Cardiac fibroblast (primary cell): ENCODE measurements around the gene STK24.

ENCODE experiments used
- DNase-seq, 2 donors: peaks; one replicate each; pipeline versions ENCODE4 v3.0.0 to v3.0.0-alpha.2; 2010; ENCODE audit warnings: low read depth in 2 of 2
- H3K4me3 ChIP-seq, 2 donors: replicated peaks in 1 of 2; 1 replicate in 1 of 2; 2 replicates in 1 of 2; pipeline ENCODE4 v1.5.1; 2011; ENCODE audit warnings: low read depth in 2 of 2, low read length in 2 of 2, mild to moderate bottlenecking in 2 of 2, moderate library complexity in 1 of 2
- CTCF ChIP-seq: IDR thresholded peaks from one replicate; pipeline ENCODE4 v1.5.1; 2011; ENCODE audit warnings: low read depth, mild to moderate bottlenecking, low read length, inconsistent platforms

Gene STK24

DNA sequence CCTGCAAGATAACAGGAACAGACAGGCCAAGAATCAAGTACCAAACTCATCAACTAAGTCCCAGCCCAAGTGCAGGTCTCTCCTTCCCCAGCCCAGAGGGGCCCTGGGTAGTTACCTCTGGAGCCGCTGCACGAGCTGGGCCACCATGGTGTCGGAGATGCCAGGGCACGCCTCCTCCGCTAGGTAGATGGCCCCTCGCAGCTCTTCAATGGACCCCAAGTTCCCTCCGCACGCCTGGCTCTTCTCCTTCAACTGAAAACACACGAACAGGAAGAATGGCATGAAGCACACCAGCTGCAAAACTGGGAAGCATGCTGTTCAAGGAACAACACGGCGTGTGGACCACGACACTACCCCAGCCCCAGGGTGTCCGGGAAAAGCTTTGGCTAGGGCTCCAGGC, 119.9 kb downstream of the STK24 start:
- no peak overlapping the region for H3K4me3 ChIP-seq
- no peak for DNase-seq

GRCh38 chr13:98456413-98456845, 120.5 kb downstream of the STK24 start:
- no peak for DNase-seq
- no peak for TF ChIP-seq CTCF
- no peak overlapping the region for H3K4me3 ChIP-seq

More for the DNA sequence above, 119.9 kb downstream of the STK24 start:
- no peak for TF ChIP-seq CTCF

GRCh38 chr13:98454389-98454881, 122.5 kb downstream of the STK24 start:
- no peak for TF ChIP-seq CTCF
- DNase-seq = peak; percentile 90 to 91
- H3K4me3 ChIP-seq = no peak overlapping the region

- TF ChIP-seq CTCF = no peak
- peak in 1 of 2 donors; percentile 49 for DNase-seq
- H3K4me3 ChIP-seq = no peak overlapping the region
Observed at GRCh38 chr13:98452851-98453843, 123.8 kb downstream of the STK24 start.

- H3K4me3 ChIP-seq = no peak overlapping the region
- peak; percentile 34 to 81 for DNase-seq
- no peak for TF ChIP-seq CTCF
Observed at GRCh38 chr13:98451676-98452470, 125.0 kb downstream of the STK24 start.

DNA sequence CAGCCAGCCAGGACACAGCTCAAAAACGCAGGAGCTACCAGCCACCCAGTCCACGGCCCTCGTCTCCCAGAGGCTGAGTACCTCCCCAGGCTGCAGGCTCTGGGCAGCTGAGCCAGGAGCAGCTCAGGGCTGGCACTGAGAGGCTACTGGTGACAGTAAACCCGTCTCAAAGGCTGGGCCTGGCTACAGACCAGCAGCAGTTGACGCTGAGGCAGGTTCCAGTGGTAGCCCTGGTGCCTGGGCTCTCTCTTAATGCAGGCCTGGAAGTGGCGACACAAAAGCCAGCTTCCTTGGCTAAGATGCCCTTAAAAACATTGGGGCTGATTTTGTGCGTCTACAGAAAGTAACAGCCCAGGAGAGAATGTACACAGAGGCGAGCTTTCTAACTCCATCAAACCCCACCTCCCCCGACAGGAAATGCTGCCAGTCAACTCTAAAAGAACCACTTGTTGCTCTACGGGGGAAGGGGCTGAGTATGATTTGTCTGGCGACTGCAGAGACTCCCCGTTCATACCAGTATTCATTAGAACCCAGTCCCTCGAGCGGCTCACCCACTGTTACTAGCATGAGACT, 126.3 kb downstream of the STK24 start:
- no peak for TF ChIP-seq CTCF
- no peak overlapping the region for H3K4me3 ChIP-seq
- no peak for DNase-seq
